Activated CD8-positive, alpha-beta memory T cell treated with anti-CD3 and anti-CD28 coated beads for 24 hours (primary cell): ENCODE results near the gene NNAT.
A peak's percentile ranks its signal among the peaks of the same experiment; 100 is the strongest.
"Not testable (repeated sequence)": the region's sequence is repeated elsewhere in the genome, so short reads cannot be mapped to it uniquely, and the experiment has no call there.

Experiments used
- DNase-seq: peaks from one replicate; pipeline ENCODE4 v3.0.0-alpha.2; 2020

Gene NNAT

DNA sequence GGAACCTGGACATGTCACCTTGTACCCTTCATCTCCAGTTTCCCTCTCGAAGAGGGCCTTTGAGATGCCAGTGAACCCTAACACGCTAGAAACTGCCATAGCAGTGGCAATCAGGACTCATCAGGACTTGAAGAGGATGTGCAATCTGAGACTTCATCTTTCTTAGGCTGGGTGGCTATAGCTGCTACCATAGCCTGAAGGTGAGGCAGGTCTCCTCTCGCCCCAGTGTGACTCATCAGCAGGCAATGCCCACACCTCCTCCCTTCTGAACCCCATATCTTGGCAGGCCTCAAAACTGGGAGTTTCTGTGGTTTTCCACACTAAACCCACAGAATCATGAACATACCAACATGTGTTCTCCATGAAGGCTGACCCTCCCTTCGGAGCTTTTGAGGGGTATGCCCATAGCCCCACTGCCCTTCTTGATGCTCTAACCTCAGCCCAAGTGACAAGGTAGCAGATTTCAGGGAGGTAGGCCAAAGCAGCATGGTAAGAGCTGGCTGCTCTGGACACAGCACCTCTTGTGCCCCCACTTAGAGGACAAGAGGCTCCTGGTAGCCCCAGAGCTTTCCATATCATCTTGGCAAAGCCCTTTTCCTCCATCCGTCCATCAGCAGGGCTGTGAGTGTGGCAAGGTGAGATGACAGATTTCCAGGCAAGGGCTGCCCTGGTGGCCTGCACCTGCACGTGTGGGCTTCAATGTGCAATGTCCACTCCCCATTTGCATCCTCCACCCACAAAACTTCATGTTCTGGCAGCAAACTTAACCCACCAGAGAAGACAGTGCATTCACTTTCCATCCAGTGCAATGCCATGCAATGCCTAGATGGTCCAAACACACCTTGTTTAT lies 4.0 kb downstream of the NNAT start:
- peak; percentile 61 for DNase-seq

DNA sequence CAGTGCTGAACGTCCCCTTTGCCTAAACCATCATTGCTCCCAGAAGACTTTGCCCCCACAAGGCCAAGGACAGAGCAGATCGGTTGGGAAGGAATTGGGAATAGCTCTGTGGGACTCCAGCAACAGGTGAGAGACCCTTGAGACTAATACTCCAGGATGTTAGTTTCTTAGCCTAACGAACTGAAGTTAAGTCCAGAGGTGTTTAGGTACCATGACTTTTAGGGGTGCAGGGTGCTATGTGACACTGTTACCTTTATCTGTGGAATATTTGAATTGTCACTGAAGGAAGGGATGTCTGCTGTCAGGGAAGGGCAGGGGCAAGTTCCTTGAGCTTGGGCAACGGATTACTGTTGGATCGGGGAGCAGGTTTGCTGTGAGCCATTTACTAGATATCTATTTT lies 4.8 kb downstream of the NNAT start:
- DNase-seq, result peak; percentile 35

DNA sequence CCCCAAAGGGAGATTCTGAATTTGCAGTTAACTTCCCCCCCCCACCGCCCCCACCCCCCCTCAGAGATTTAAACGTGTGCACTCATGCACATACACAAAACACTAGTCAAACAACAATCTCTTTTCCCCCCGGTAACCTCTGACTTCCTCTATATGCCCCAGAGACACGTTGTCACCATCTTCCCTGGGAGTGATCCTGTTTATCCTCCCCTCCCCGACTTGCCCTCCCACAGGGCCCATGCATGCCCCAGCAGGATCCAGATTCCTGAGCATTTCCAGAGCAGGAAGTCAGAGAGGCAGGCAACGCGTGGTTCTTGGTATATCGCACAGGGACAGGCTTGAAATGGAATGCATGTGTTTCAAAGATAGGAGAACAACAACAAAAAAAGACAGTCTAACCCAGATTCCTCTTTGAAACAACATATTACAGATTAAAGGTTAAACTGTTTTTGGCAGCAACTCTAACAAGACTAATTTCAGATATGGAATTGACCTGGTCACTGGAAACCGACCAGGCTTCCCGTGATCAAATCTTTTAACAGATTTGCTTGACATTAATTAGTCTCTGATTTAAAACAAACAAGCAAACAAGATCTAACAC lies 5.3 kb downstream of the NNAT start:
- peak; percentile 35 for DNase-seq

DNA sequence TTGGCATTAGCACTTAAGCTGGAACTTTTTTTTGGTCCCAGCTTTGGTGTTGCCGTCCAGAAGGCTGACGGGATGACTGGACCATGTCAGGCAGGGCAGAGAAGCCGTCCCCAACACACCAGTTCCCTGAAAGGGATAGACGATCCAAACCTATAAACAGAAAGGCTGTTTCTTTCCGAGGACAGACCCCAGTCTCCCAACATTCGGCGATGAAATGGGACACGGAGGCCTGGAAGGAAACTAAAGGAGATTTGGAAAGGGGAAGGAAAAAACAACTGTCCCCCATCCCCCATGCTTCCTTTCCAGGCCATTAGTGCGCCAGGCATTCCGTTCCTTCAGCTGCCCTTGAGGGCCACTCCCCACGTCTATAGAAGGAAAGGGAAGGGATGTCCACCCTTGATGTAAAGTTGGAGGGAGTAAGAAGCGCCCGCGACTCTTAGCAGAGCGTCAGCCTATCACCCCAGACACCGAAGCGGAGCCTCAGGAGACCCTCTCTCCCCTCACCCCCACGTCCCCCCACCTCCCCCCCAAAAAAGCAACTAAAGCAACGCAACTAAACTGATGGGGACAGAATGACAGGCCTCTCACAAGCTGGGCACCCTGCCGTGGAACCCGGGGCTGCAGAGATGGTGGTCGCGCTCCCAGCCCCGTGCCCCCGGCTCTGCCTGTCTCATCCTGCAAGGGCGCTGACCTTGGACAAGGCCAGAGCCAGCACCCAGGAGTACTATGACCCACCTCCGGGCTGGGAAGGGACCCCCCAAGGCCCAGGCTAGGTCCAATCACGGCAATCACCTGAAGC lies 6.0 kb downstream of the NNAT start:
- DNase-seq, result peak; percentile 56

DNA sequence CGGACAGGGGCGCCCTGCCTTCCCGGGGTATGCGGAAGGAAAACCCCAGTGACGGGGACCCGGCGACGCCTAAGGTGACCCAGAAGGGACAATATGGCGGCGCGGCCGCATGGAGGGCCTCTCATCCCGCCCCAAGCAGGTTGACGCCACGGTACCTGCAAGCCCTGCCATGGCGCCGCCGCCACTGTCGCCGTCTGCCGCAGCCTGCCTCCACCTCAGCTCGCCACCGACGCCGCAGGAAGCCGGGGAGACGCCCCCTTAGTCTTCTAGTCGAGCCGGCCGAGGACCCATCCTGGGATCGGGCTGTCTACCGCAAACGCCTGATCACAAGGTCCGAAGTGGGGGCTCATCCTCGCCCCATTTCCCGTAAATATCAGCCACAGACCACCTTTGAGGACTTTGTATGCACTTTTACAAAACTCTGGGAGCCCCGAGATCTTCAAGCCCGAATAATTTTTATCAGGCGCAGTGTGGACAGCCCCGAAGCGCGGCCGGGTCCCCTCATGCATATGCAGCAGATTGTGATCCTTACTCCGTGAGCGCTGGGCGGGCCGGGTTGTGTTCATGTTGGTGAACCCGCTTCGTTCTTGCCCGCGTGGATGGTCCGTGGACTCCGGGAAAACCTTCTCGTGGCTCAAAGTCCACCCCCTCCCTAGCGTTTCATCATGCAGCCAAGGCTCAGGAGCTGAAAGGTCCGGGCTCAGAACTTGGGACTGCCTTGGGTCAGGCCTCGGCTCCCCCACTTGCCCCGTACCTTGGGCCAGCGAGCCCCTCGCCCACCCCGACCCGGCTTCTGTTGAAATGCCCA lies 6.8 kb downstream of the NNAT start, which contains the start of gene BLCAP:
TSS of gene BLCAP (minus strand) at position 239 of the 808 bp plus-strand sequence. CDS start 8,702 bp downstream, outside the sequence.
- peak; percentile 99 for DNase-seq

DNA sequence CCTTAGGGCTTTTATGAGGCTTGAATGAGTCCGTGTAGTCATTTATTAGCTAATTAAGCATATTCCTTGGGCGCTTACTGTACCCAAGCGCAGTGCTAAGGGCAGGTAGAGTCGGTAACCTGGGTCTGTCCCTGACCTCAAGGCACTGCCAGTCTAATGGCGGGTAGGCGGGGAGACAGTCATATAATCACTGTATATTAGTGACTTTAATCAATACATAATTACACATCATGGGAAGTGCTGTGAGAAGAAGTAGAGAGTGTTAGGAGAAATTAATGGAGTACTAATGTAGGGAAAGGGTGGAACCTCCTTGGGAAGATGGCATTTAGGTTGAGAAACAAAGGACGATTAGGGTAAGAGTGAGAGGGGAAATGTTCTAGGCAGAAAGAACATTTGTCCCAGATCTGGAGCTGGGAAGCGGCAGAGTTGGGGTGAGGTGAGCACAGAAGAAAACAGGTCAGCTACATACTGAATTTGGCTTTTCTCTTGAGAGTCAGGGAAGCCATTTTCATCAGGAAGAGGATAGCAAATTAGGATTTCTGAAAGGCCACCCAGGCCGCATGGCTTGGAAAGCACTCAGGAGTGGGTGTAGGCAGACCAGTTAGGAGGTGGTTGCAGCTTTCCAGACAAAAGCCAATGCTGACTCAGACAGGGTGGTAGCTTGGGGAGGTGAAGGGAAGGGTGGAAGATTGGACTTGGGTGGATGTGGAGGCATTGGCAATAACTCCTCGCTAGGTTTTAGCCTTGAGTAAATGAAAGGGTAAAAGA lies 7.6 kb downstream of the NNAT start:
- DNase-seq, result peak; percentile 56

DNA sequence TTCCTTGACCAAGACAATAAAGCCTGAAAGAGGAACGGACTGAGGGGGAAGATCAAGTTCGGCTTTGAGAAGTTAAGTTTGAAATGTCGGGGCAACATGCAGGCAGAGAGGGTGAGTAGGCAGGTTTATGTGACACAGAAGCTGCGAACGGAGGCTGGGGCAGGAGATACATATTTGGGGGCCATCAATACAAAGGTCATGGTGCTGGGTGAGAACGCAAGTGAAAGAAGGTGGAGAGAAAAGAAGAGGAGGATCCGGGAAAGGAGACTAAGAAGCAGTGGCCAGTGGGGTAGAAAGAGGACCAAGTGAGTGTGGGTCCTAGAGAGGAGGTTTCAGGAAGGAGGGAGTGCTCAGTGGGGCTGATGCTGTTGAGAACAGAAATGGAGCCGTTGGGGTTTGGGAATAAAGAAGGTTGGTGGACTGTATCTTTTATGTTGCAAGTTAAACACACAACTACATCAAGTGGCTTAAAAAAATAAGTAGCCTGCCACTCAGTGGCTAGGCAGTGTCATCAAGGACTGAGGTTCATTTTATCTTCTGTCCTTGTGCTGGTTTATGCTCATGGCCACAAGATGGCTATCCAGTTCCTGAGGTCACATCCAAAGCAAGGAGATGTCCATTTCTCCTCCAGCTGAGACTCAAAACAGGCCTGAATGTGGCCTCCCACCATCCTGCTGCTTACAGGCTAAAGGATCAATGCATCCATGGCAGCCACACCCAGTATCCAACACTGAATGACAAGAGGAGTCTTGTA lies 8.3 kb downstream of the NNAT start:
- DNase-seq, result peak; percentile 53

DNA sequence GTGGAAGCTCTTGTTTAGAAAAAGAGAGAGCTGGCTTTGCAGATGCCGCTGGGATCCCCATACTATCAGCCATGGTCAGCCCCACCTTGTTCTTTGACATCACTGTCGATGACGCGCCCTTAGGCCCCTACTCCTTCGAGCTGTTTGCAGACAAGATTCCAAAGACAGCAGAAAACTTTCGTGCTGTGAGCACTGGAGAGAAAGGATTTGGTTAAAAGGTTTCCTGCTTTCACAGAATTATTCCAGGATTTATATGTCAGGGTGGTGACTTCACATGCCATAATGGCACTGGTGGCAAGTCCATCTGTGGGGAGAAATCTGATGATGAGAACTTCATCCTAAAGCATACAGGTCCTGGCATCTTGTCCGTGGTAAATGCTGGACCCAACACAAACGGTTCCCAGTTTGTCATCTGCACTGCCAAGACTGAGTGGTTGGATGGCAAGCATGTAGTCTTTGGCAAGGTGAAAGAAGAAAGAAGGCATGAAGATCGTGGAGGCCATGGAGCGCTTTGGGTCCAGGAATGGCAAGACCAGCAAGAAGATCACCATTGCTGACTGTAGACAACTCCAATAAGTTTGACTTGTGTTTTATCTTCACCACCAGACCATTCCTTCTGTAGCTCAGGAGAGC lies 9.0 kb downstream of the NNAT start:
- DNase-seq, result peak; percentile 37

DNA sequence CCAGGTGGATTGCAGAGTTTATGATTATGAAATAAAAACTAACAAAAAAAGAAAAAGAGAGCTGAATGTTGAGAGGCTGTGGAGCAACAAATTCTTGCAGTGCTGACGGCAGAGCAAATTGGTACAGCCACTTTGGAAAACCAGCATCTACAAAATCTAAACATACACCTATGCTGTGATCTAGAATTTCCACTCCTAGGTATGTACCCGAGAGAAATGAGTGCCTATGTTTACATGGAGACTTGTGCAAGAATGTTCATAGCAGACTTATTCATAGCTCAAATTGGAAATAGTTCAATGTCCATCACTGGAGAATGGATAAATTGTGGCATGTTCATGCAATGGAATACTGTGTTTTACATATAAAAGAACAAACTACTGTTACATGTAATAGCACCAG lies 9.6 kb downstream of the NNAT start:
- DNase-seq, result no peak

DNA sequence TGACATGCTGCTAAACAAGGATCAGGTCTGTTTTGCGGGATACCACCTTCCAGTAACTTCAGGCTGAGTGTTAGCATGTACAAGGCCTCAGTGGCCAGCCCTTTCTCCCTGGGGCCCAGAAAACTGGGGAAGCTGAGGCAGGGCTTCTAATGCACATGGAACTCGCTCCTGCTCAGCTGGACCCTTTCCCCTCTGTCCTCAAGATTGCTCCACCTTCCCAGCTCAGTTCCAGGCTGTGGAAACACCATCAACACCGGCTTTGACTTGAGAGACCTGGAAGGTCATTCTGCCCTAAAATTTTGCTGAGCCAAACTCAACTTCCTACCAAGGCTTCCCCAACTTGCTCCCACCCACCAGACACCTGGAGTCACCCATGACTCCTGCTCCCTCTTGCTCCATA lies 10.8 kb downstream of the NNAT start:
- peak; percentile 37 for DNase-seq

DNA sequence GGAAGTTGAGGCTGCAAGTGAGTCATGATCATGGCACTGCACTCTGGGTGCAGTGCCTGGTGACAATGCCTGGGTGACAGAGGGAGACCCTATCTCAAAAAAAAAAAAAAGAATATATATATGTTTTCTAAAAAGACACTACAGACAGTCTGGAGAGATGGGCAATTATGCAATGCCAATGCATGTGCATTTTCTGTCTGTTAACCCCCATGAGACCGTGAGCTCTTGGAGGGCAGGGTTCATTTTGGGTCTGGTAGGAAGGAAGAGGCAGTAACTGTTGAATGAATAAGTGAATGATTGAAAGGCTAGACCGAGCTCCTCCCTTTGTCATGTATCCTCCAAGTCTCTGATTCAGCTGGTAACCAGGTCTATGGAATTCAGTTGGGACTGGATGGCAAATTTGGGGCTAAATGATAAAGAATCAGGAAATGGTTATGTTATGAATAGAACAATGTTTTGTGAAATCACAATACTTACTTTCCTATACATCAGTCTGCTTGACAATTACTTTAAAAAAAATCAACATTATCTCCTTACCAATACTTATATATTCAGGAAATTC lies 12.2 kb downstream of the NNAT start:
- peak; percentile 4 for DNase-seq

DNA sequence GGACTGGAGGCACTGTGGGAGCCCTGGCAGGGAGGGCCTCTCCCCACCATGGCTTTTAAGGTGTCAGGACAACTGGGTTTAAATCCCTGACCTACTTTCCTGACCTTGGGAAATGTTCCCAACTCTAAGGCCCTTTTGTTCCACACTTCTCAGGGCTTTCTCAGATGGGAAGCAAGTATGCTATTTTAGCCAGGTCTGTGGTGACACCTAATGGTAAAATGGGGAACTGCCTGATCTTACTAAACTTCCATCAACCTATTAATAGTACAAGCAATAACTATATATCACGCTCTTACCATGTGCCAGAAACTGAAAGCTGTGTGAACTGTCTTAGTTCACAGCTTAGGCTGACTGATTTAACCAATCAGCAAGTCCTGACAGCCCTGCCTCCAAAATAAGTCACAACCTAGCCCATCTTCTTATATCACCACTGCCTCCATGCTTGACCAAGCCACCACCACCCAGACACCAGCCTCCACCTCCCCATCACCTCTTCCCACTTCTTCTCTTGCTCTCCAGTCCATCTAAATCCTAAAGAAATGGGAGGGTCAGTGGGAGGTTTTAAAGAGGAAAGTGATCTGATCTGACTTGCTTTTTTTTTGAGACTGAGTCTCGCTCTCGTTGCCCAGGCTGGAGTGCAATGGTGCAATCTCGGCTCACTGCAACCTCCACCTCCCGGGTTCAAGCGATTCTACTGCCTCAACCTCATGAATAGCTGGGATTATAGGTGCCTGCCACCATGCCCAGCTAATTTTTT lies 13.5 kb downstream of the NNAT start:
- peak; percentile 69 for DNase-seq

DNA sequence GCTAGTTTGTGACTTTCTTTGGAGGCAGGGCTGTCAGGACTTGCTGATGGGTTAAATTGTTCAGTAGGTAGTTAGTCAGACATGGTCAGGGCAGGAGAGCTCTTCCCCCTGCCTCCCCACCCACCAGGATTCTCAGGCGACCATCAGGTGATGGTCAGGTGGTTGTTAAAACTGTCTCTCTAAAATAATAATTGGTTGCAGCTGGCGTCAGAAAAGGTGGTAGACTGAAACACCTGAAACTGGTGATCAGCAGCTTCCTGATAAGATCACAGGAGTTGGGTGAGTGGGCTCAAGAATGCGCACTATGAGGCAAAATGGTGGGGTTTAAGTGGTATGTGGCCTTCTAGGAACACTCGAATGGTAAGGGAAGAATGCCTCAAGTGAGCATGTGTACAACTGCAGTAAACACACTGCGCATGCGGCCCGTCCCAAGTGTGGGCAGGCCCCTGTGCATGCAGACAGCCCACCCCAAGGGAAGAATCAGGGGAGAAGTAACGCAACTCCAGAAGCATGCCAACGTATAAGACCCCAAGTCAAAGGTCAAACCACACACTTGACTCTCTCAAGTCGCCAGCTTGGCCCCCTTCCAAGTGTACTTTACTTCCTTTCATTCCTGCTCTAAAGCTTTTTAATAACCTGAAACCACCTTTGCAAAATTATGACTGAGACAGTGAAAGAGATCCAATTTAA lies 14.5 kb downstream of the NNAT start:
- peak; percentile 38 for DNase-seq

DNA sequence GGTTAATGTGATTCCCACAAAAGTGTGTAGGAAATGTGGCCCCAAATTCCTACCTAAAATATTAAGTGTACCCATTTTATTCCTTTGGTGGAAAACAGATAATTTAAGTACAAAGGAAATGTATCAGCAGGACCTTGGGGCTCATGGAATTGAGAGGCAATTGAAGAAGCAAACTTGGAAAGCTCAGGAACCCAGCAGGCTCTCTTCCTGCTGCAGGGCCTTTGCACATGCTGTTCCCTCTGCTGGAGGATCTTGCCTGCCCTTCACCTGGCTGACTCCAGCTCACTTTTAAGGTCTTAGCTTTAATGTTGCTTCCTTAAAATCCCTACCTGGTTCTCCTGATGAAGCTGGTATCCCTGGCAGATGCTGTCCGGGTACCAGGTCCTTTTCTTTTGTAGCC lies 16.5 kb downstream of the NNAT start:
- DNase-seq, result no peak

DNA sequence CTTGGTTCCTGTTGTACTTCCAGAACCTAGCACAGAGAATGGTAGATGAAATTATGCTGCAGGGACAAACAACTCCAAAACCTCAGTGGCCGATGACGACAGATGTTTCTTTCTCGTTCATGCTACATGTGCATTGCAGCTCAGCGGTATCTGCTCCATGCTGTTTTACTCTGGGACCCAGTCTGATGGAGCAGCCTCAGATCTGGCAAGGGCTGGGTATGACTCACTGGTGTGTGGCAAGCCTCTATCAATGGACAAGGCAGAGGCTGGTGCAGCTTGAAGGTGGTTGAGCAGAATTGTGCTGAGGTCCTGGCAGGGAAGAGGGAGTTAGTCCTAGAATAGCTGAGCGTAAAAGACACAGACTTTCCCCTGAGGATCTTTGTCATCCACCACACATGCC lies 17.0 kb downstream of the NNAT start:
- DNase-seq, result peak; percentile 32

DNA sequence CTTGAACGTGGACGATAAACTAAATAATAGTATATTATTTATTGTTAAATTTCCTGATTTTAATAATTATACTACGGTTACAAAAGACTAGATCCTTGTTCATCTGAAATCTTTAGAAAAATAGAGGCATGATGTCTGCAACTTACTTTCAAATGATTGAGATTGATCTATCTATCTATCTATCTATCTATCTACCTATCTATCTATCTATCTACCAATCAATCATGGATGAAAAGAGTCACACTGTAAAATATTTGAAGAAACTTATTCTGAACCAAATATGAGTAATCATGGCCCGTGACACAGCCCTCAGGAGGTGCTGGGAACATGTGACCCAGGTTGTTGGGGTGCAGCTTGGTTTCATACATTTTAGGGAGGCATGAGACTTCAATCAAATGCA lies 18.4 kb downstream of the NNAT start:
- no peak for DNase-seq

DNA sequence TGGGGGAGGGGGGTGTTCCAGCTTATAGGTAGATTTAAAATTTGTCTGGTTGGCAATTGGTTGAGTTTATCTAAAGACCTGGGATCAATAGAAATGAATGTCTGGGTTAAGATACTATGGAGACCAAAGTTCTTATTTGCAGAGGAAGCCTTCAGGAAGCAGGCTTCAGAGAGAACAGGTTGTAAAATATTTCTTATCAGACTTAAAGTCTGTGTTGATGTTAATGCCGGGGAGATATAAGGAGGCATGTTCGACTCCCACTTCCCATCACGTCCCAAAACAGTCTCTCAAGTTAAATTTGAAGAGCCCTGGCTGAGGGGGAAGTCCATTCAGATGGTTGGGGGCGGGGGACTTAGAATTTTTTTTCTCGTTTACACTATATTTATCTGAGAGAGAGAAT lies 19.0 kb downstream of the NNAT start:
- no peak for DNase-seq

DNA sequence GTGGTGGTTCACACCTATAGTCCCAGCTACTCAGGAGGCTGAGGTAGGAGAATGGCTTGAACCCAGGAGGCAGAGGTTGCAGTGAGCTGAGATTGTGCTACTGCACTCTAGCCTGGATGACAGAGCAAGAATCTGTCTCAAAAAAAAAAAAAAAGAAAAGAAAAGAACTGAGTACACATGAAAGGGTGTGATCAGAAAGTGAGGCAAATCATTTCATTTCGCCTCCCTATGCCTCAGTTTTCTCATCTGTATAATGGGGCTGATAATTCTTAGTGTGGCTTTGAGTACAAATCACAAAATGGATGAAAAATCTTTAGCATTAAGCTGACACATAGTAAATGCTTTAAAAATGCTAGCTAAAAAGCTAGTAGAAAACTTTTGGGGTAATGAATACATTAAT lies 19.8 kb downstream of the NNAT start:
- DNase-seq, result not testable (repeated sequence)

DNA sequence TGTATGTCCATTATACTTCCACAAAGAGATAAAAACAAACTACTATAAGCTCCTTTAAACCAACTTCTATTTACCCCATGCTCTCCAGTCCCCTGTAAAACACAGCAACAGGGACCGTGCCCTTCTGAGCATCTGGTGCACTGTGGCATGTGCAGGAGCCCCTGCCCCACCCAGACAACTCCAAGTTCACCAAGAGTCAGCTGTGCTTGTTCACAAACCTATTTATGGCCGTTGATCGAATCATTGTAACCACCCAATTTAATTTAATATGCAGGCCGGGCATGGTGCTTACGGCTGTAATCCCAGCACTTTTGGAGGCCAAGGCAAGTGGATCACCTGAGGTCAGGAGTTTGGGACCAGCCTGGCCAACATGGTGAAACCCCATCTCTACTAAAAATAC lies 20.3 kb downstream of the NNAT start:
- no peak for DNase-seq
